Glomerular visceral epithelial cell (primary cell): ENCODE measurements around the gene MFAP5.
A peak's percentile ranks its signal among the peaks of the same experiment; 100 is the strongest.
"Not testable (repeated sequence)": the region's sequence is repeated elsewhere in the genome, so short reads cannot be mapped to it uniquely, and the experiment has no call there.

Source experiments
- DNase-seq: peaks from one replicate; pipeline ENCODE4 v3.0.0-alpha.2; 2016; ENCODE audit errors: extremely low spot score

MFAP5 gene

DNA sequence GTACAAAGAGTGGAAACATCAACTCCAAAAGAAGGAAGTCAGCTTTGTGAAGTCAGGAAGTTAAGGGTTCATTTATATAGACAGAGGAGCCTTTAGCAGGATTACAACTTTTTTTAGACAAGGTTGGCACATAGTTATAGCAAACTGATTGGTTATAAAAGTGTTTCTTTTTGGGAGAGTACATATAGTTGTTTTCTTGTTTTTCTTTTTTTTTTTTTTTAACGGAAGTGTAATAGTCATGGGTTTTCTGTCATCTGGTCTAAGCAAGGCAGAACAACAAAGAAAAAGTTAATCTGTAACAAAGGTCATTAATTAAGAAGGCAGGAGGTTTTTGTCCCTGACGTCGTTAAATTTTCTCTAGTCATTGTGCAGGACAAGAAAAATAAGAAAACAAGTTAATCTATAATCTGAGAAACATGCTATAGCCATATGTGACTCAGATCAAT, 13.0 kb upstream of the MFAP5 start:
- DNase-seq, result no peak

- DNase-seq, result no peak
Observed at GRCh38 chr12:8672381-8672780, 9.8 kb upstream of the MFAP5 start.

DNA sequence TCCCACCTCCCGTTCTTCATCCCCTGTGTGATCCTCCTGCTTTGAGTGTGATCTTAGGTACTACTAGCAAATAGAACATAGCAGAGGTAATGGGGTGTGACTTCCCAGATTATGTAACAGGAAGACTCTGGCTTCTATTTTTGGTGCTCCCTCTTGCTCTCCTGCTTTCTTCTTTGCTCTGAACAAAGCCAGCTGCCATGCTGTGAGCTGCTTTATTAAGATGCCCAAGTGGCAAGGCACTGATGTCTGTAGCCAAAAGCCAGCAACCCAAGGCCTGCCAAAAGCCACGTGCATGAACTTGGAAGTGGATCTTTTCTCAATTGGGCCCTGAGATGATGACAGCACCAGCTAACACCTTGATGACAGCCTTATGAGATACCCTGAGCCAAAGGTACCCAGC, 5.8 kb upstream of the MFAP5 start:
- no peak for DNase-seq

- no peak for DNase-seq
Observed at GRCh38 chr12:8667270-8667669, 4.6 kb upstream of the MFAP5 start.

DNA sequence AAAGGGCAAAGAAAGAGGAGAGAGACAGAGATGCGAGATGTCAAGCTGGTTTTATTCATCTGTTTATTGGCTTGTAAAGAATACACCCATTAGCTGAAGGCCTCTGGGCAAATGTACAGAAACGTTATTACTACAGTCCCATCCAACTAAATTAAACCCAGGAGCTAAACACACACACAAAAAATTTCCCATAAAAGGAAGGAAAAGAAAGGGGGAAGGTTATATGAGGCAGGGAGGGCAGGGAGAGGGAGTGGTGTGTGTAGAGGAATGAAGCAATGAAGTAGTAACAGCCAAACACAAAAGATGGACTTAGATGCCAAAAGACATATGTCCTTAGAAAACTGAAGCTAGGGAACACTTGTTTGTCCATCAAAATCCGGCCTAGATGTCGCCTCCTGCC, 3.1 kb upstream of the MFAP5 start:
- DNase-seq, result no peak

- no peak for DNase-seq
Observed at GRCh38 chr12:8664228-8664913, 1.7 kb upstream of the MFAP5 start.

GRCh38 chr12:8661751-8662150, 875 bp downstream of the MFAP5 start:
- DNase-seq, result no peak

DNA sequence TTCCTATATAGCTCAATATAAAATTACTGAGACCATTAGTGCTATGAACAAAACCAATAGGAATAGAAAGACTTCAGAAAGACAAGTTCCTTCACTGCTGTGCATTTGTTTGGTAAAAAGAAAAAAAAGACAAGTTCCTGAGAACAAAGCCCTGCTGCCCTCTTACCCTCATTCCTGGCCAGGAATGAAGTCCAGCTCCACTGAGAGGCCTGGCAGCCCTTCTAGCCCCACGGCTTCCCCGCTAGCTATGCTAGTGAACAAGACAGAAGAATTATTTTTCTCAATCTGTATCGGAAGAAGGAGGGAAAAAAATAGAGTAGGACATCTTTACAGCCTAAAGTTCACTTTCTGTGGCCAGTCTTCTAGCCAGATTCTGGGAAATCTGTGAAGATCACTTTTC, 1.6 kb downstream of the MFAP5 start:
- DNase-seq, result no peak

DNA sequence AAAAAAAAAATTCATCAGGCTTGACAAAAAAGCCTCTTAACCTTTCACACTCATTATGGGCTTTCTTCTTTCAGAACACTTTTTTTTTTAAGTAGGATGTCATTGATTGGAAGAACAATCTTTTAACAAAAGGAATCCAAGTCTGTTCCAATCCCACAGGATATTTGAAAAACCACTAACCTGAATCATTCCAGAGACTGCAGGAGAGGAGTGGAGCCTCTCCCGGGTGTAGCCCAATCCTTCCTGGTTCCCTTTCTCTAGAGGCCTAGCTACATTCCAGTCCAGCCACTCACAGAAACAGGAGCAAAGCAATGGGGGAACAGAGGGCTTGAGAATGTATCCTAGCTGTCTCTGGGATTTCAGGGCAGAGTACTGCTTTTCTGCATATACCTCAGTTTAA, 4.3 kb downstream of the MFAP5 start:
- DNase-seq, result peak; percentile 64

DNA sequence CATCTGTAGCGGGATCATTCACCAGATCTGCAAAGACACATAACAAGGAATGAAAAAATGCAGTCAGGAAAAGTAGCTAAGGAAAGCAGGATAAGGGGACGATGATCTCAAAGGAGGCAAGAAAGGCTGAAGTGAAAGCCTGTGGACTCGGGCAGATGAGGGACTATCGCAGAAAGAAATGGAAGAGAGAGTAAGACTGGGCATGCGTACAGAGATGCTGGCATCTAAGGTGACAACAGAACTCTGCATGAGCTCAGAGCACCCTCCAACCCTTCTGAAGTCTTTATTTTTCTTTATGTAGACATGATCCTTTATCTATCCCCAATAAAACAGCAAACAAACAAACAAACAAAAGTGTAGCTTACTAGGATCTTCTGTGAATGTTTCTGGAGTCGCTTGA, 7.2 kb downstream of the MFAP5 start:
- no peak for DNase-seq

GRCh38 chr12:8648576-8649205, 13.9 kb downstream of the MFAP5 start:
- DNase-seq, result no peak

- no peak for DNase-seq
Observed at GRCh38 chr12:8647968-8648367, 14.7 kb downstream of the MFAP5 start.

GRCh38 chr12:8644345-8645248, 18.0 kb downstream of the MFAP5 start:
- no peak for DNase-seq

- DNase-seq, result no peak
Observed at GRCh38 chr12:8642775-8643174, 19.9 kb downstream of the MFAP5 start.

DNA sequence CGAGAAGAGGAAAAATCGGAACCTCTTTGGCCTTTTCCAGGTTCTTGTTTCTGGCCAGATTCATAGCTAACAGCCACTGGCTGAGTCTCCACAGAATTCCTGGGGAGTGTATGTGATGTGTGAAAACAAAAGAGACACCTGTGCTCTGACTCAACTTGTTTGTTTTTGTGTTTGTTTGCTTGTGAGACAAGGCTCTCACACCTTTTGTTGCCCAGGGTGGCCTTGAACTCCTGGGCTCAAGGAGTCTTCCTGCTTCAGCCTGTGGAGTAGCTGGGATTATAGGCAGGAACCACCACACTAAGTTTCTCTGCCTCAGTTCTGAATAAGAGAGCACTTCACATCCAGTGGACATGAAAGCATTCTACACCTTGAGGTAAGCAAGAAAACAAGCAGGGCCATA, 22.7 kb downstream of the MFAP5 start:
- no peak for DNase-seq

GRCh38 chr12:8638951-8639350, 23.7 kb downstream of the MFAP5 start:
- DNase-seq, result no peak

DNA sequence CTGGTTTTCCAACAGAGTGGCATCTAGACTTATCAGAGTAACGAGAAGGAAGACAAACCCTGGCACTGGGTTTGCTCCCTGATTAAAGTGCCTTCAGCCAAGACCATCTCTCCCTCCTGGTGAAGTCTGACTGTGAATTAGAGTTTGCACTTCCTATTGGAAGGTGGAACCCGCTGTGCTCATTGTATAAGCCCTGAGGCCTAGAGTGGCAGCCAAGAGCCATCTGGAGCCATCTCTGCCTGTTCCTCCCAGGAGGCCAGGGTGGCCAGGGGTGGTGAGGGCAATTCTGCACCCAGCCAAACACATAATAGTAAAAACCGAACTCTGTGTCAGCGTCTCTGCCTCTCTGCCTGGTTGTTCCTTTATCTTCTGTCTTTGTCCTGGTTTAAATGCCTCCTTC, 25.0 kb downstream of the MFAP5 start:
- DNase-seq, result no peak

DNA sequence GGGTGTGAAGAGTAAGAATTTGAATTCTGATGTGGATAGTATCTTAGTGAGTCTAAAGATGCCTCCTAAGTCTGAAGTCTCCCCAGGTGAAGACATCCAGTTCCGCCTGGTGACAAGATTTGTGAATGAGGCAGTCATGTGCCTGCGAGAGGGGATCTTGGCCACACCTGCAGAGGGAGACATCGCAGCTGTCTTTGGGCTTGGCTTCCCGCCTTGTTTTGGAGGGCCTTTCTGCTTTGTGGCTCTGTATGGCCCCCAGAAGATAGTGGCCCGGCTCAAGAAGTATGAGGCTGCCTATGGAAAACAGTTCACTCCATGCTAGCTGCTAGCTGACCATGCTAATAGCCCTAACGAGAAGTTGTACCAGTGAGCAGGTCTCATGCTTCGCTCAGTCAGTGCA, 25.4 kb downstream of the MFAP5 start:
- DNase-seq, result no peak

DNA sequence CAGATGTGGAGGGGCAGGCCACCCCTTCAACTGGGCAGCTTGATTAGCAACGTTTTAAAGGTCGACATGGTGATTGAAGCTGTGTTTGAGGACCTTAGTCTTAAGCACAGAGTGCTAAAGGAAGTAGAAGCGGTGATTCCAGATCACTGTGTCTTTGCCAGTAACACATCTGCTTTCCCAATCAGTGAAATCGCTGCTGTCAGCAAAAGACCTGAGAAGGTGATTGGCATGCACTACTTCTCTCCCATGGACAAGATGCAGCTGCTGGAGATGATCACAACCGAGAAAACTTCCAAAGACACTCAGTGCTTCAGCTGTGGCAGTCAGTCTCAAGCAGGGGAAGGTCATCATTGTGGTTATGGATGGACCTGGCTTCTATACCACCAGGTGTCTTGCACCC, 26.0 kb downstream of the MFAP5 start:
- no peak for DNase-seq

DNA sequence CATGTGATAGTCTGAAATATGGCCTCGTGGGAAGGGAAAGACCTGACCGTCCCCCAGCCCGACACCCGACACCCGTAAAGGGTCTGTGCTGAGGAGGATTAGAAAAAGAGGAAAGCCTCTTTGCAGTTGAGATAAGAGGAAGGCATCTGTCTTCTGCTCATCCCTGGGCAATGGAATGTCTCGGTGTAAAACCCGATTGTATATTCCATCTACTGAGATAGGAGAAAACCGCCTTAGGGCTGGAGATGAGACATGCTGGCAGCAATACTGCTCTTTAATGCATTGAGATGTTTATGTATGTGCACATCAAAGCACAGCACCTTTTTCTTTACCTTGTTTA, 26.6 kb downstream of the MFAP5 start:
- DNase-seq, result not testable (repeated sequence)

DNA sequence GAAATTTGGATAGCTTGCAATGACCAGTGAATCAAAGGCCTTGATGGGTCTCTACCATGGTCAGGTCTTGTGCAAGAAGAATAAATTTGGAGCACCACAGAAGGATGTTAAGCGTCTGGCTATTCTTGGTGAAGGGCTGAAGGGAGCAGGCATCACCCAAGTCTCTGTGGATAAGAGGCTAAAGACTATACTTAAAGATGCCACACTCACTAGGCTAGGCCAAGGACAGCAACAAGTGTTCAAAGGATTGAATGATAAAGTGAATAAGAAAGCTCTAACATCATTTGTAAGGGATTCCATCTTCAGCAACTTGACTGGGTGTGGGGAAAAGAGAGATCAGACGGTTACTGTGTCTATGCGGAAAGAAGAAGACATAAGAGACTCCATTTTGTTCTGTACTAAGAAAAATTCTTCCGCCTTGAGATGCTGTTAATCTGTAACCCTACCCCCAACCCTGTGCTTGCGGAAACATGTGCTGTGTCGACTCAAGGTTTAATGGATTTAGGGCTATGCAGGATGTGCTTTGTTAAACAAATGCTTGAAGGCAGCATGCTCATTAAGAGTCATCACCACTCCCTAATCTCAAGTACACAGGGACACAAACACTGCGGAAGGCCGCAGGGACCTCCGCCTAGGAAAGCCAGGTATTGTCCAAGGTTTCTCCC, 27.2 kb downstream of the MFAP5 start:
- not testable (repeated sequence) for DNase-seq

DNA sequence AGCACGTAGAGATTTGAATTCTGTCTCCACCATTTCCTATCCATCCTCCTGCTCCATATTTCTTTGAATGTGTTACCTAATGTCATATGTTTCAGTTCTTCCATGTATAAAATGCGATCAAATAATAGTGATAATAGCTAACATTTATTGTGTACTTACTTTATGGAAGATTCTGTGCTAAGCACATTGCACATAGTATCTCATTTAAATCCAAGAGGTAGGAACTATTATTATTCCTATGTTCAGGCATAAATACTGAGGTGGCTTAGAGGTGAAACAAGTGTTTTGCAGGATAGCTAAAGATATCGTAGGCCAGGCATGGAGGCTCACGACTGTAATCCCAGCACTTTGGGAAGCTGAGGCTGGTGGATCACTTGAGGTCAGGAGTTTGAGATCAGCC, 32.5 kb downstream of the MFAP5 start:
- no peak for DNase-seq
